Suprapubic skin (tissue), 3 donors: ENCODE measurements around the gene ANKRD11.

Source experiments
- POLR2A ChIP-seq, 2 donors: fragments of 450-650 bp; IDR thresholded peaks; one replicate each; pipeline ENCODE4 v1.6.1; 2017; ENCODE audit warnings: antibody characterized with exemption in 2 of 2, mild to moderate bottlenecking in 2 of 2, moderate library complexity in 2 of 2
- TF ChIP-seq, protein P1 (sequence below), 2 donors: fragments of 200-600 bp in 1 of 2; fragments of 450-650 bp in 1 of 2; sonication (generic) in 1 of 2; IDR thresholded peaks; one replicate each; pipeline ENCODE4 v1.5.1; 2016 to 2019; ENCODE audit warnings: antibody characterized with exemption in 2 of 2, mild to moderate bottlenecking in 1 of 2, moderate library complexity in 1 of 2

GRCh38 chr16:89409161-89409711, 81.1 kb downstream of the ANKRD11 start:
- TF ChIP-seq, protein P1, sequence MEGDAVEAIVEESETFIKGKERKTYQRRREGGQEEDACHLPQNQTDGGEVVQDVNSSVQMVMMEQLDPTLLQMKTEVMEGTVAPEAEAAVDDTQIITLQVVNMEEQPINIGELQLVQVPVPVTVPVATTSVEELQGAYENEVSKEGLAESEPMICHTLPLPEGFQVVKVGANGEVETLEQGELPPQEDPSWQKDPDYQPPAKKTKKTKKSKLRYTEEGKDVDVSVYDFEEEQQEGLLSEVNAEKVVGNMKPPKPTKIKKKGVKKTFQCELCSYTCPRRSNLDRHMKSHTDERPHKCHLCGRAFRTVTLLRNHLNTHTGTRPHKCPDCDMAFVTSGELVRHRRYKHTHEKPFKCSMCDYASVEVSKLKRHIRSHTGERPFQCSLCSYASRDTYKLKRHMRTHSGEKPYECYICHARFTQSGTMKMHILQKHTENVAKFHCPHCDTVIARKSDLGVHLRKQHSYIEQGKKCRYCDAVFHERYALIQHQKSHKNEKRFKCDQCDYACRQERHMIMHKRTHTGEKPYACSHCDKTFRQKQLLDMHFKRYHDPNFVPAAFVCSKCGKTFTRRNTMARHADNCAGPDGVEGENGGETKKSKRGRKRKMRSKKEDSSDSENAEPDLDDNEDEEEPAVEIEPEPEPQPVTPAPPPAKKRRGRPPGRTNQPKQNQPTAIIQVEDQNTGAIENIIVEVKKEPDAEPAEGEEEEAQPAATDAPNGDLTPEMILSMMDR (IDR thresholded peaks at IDR 0.05), result no peak
- no peak for TF ChIP-seq POLR2A (IDR thresholded peaks at IDR 0.05)
